ENCODE data around the gene EHBP1L1. TPM values are rescaled to one million over a fixed set of nuclear protein-coding genes. Genes with fewer than 3 reads are reported as not detected.

Gene EHBP1L1
- total RNA-seq, 1 donor from 2014 or later = 9.7 TPM

DNA sequence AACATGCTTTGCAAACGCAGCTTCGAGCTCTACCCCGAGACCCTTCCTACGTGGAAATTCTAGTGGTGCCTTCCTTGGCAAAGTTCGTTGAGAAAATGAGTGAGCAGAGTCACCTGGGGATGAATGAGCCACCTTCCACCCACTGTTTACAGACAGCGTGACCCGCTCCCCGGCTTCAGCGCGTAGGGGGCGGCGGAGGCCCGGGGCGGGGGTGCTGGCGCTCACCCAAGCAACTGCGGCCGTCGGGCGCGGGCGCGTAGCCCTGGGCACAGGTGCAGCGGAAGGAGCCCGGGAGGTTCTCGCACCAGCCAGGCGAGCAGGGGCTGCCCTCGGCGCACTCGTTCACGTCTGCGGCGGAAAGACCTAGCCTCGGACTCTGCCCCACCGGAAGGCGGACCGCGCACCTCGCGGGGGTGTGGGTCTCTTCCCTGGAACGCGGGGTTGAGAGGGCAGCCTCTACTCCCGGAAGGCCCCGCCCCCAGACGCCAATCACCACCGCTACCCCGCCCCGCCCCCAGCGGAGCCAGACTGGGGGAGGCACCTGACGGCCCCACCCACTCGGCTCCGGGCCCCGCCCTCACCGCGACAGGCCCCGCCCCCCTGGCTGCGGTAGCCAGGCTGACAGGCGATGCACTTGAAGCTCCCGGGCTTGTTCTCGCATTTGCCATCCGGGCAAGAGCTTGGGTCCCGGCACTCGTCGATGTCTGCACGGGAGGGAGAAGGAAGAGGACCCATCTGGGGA lies 29.5 kb upstream of the EHBP1L1 start:
- no peak for DNase-seq

DNA sequence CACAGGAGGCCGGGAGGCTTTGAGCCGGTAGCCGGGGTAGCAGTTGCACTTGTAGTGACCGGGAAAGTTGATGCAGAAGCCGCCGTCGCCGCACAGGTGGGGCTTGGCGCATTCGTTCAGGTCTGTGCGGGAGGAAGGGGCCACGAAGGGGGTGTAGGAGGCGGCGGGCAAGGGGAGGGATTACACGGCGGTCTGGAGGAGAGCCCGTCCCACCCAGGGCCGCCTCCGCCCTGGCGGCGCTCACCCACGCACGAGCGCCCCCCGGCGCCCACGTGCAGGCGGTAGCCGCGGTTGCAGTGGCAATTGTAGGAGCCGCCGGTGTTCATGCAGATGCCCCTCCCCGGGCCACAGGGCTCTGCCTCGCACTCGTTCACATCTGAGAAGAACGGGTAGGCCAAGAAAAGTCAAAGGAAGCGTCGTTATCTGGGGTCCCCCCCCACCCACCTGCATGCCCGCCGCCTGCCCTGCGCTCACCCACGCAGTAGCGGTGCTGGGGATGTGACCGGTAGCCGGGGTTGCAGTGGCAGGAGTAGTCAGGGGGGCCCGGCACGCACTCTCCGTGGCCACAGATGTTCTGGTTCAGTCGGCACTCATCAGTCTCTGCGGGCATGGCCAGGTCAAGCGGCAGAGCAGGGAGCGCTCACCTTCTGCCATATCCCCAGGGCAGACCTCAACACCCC lies 28.3 kb upstream of the EHBP1L1 start:
- no peak for DNase-seq

DNA sequence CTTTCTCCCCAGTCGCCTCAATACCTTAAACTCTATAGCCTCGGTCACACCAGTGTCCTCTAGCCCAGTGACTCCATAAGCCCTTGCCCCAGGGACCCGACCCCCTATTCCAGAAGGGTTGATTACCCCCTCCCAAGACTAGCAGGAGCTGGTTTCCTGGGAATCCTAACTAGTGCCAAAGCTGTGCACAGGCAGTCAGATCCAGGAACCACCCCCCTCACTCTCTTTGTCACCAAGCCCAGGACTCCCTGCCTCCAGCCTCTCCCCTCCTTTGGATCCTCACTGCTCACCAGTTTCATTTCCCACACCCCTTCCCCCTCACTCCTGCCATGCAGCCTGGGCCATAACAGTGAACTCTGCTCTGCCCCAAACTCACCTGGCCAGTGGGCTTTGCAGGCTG lies 27.5 kb upstream of the EHBP1L1 start:
- no peak for DNase-seq

DNA sequence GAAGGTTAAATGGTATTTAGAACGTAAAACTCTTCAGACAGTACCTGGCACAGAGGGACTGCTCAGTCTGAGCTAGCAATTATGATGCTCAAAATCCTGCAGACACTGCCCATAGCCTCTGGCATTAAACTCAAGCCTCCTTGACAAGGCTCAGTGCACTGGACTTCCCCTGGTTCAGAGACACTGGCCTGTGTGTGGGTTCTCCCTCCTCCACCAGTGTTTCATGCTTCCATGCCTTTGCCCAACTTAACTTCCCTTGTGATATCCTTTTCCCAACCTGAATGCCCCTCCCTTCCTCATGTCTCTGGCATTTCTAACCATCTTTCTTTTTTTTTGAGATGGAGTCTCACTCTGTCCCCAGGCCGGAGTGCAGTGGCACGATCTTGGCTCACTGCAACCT lies 26.8 kb upstream of the EHBP1L1 start:
- no peak for DNase-seq

DNA sequence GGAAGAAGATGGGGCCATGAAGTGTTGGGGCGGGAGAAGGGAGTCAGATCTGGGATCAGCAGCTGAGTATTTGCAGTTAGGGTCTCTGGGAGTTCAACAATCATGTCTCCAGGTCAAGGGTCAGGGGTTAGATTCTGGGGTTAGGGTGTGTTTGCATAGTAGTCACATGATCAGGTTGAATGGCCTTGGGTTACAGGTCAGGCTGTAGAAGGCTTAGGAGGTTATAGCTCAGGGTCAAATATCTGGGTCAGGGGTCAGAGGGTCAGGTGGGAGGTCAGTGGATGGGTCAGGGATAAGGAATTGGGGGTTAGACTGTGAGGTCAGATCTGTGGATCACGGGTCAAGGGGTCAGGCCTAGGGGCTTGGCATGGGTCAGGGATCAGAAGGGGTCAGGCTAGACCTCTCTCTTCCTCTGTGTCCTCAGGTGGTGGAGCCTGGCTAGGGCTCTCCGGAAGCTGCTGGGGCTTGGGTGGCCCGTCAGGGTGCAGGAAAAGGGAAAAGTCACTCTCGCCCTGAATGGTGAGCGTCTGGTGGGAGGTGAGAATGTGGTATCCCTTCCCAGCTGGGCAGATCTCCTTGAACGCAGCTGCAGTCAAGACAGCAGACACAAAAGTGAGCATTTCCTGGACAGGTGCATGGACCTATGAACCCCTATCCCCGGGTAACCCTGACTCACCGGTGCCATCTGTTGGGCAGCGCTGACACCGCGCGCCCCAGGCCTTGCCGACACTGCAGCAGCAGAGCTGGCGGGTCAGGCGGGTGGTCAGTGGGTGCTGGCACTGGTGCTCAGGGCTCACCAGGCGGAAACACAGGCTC lies 24.1 kb upstream of the EHBP1L1 start:
- no peak for DNase-seq

DNA sequence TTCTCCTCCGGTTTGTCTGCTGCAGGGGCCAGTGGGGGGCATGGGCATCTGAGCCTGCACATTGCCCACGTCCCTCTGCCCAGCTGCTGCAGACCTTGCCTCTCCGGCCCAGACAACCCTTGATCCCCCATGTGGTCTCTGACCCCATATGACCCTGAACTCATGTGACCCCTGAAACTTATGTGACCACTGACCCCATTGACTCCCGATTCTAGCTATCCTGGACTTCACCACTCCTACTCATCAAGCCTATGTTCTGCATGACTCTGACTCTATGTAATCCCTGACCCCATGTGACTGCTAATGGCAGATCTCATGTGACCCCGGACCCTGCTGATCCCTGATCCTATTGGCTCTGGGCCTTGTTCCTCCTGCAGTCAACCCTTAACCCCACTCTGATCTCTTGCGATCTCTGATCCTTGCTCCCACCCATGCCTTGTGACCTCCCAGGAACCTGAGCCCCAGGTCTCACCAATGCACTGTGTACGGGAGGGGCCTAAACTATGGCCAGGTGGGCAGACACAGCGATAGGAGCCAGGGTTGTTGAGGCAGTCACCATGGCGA lies 23.4 kb upstream of the EHBP1L1 start:
- no peak for DNase-seq

DNA sequence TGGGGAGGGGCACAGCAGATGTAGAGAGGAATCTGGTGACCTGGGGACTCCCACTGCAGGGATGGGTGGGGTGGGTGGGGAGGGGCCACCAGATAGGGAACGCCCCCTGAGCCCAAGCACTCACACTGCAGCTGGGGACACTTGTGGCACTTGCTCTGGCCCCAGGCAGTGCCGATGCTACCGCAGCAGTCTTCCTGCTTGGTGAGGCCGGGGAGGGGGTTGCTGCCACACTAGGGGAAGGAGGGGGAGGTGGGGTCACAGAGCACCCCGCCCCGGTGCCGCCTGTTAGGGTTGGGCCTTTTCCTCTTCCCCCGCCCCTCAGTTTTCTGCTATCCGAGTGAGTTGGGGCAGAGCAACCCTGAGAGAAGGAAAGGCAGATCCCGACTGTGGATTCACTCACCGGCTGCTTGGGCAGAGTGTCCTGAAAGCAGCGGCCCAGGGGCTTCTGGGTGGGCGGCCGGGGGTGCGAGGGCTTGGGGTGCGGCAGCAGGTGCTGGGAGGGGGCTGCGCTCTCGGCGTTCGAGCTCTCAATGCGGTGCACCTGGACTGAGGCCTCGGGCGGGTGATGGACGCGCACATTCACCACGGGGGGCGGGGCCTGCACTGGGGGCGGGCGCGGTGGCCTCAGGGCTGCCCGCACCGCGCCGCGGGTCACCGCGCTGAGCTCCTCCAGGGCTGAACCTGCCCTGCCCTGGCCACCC lies 22.4 kb upstream of the EHBP1L1 start:
- DNase-seq = no peak

DNA sequence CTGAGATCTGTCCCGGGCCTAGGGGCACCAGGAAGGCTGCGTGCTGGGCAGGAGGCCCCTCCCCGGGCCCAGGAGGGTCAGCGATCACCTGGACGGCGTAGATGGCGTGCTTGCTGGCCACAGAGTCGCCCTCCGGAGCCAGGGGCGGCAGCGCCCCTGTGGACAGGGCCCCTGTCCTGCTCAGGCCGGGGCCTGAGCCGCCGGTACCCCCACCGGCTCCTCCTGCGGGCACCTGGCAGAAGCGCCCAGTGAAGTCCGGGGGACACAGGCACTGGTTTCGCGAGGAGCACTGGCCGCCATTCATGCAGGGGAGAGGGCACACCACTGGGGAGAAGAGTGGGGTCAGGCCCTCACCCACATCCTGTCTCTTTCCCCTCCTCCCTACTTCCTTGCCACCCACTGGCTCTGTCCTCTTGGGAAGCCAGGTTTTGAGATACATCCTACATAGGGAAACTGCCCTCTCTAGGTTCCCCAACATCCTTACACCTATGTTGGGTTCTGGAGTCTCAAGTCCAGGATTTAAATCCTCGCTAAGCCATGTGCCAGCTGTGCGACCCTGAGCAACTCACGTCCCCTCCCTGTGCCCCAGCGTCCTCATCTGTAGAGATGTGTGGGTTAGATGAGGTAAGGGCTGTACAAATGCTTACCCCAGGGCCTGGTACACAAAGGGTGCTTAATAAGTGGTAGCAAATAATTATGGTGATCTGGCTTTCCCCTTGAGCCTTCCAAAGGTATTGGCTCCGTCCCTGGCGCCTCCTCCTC lies 21.6 kb upstream of the EHBP1L1 start:
- DNase-seq = no peak

DNA sequence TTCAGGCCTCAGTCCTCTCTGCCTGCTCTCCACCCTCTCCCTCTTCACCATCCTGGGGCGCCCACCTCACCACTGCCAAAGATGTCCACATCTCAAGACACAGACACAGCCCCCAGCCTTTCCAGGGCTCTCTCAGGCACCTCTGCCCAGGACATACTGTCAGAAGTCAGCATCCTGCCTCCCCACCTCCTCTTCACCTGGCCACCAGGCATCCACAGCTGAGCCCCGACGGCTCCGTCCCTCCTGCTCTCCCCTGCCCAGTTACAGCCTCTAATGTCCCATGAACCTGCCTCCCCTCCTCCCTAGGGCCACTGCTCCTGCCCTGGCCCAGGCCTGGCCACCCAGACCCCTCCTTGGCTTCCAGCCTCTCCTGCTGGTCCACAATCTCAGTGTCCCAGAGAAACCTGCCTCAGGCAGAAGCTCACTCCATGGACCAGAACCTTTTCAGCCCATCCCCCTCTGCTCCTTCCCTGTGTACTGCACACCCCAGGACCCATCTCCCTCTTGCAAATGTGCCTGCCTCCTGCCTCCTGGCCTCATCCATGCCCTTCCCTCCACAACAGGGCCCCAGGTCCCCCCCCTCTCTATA lies 20.9 kb upstream of the EHBP1L1 start:
- no peak for DNase-seq

DNA sequence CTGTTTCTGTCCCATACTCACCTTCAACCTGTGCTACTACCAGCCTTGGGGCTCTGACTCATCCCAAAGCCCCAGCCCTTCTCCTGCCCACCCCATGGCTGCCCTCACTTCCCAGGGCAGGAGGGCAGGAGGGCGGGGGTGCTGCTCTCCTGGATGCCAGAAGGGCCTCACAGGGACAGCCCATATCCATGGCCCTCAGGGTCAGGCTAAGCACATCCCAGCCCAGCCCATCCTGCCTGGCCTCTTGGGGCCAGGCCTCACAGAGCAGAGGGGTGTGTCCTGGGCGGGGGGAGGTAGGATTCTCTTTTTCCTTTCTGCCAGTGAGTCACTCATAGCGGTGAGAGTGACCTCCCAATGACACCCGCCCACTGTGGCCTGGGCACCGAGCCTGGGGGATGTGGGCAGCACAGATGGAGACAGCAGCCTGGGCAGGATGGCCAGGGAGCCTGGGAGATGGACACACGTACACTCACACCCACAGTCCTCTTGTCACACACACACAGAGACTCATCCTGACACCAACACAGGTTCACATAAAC lies 20.1 kb upstream of the EHBP1L1 start:
- DNase-seq = no peak

DNA sequence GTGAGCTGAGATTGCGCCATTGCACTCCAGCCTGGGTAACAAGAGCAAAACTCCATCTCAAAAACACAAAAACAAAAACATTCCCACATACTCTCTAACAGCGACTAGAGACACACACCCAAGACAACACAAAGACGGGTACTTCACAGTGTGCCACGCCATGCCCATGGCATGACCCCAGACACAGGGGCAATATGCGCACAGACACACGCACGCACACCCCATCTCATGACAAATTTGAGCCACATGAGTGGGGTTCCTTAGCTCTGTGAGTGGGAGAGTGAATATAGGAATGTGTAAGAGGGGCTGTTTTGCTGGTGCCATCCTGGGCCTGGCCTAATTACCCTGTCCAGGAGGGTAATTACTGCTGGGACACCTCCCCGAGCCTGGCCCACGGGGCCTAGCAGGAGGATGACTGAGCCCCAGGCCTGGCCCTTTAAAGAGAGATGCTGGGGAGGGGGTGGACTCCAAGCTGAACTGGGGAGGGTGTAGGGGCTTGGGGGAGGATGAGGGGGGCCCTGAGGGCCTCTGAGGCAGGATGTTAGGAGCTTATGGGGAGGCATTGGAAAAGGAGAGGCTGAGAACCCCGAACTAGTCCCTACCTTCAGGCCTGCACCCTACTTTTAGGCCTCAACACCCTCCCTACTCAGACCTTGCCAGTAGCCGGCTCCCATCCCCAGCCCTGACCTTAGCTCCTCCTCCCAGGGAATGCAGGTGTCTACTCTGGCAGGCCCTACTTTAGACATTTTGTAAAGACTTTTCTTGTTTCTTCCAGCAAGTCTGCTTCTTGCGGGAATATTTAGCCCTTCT lies 19.2 kb upstream of the EHBP1L1 start:
- no peak for DNase-seq

DNA sequence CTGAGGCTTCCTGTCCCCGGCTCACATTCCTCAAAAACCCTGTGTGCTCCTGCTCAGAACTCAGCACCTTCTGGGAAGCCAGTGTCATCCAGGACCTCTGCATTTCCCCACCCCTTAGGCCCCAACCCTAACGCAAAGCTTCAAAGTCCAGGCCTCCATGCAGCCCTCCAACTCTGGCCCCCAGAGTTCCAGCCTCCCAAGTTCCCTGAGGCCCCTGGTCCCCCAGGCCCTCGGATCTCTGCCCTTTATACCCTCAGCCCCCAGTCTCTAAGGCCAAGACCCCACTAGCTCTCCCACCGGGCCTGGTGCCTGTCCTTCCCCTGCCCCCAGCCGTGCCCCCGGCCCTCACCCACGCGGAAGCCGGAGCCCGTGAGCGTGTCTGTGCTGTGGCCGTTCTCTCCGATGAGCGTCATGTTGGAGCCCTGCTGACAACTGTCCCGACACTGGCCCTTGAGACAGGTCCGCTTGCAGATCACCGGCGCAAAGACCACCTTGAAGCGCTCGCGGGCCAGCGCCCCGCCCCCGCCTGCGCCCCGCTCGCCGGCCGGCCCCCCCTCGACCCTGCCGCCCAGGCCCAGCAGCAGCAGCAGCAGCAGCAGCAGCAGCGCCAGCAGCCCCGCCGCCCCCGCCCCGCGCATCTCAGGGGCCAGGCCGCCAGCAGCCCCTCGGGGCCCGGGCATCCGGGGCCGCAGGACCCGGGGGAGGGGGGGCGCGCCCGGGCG lies 18.4 kb upstream of the EHBP1L1 start:
- no peak for DNase-seq

DNA sequence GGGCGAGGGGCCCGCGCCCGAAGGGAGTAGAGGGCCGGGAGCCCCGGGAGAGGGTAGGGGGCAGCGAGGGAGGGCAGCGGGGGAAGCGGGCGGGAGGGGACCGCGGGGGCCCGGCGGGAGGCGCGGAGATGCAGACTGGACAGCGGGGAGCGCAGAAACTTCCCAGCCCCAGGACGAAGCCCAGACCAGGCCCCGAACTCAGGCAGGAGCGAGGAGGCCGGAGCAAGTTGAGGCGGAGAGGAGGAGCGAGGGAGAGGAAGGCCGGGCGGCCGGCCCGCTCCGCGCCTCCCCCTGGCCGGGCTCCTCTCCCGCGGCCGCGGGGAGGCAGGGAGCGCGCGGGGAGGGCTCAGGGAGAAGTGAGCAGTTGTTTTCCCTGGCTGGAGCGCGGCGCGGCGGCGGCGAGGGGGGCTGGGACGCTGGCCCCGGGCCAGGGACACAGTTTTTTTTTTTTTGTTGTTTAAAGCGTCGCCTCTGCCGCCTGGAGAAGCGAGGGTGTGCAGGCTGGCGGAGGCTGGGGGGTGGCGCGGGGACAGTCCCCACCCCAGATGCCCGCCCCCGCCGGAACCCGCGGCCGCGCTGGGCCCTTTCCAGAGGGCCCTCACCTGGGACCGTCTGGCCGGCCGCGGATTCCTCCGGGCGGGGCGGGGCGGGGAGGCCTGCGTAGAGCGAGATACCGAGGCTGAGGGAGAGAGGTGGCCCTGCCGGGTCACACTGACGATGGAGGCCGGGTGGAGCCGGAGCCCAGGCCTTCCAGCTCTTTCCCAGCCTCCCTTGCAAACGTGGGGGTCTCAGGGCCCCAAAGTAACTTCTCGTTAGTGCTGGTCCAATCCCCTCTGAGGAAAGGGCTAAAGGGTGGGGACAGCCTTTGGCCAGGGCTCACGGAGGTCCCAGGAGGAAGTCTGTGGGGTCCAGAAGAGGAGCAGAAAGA lies 17.6 kb upstream of the EHBP1L1 start, which contains the start of gene LTBP3:
Gene LTBP3 (minus strand): TSS at position 358 of the 928 bp plus-strand sequence. CDS start 400 bp downstream, outside the sequence.
- DNase-seq = peak; percentile 75

DNA sequence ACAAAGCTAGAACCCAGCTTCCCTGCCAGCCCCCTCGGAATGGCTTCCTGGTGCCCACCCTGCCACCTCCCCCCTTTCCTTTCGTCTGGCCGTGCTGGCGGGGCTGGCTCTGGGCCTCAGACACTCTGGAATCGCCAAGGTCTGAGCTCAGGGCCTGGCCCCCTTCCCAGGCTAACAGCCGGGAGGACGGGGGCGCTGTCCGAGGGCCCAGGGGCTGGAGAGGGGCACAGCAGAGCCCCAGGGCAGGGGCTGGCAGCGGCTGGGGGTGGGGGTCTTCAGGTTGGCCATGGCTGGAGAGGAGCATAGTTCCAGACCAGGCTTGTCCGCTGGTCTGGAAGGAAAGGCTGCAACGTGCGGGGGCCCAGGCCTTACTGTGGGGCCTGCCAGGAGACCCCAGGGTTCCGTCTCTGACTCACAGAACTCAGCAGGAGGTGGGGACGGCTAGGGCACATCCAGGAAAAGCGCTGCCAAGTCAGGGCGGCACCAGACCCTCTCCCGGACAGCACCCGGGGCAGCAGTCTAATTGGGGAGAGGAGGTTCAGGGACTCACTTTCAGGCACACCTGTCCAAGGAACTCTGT lies 16.8 kb upstream of the EHBP1L1 start:
- no peak for DNase-seq

DNA sequence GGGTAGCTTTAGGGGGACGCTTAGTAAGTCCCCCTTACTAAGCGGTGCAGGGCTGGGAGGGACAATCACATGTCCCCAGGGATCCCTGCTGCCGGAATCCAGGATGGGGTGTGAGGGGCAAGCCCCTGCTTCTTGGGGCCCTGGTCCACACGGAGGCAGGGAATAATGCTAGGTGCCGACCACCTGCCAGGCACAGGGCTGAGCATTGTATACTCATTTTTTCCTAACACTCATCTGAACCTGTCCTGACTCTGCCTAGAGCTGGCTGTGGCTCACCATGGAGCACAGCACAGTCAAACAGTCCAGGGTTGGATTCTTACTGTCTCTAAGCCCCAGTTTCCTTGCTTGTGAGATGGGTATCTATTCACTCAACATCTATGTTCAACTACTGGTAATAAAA lies 16.3 kb upstream of the EHBP1L1 start:
- no peak for DNase-seq

DNA sequence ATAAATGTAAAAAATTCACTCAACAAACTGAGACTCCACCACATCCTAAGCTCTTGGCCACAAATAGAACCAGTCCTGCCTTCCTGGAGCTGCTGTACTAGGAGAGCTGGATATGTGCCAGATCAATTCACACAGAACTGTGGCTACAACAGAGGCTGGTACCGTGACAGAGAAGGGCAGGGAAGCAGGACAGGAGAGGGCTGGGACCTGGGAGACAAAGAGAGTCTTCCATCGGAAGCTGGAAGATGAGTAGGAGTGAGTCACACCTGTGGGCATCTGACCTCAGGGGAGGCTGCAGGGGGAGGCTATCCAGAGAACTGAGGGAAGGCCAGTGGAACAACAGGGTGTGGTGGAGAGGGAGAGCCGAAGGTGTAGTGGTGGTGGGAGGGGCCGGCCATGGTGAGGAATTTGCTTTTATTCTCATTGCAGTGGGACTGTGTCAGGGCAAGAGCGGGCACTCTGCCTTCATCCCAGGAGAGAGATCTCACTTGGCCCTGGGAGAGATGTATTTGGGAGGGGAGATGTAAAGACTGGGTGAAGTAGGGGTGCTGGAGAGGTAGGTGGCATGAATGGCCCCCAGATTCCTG lies 15.8 kb upstream of the EHBP1L1 start:
- DNase-seq = no peak

Data from occipital lobe (tissue), 2 donors.